GM04503 (cell line): ENCODE data around the gene ZNF892.
"Not testable (repeated sequence)": the region's sequence is repeated elsewhere in the genome, so short reads cannot be mapped to it uniquely, and the experiment has no call there.

Experiments
- DNase-seq: peaks from one replicate; pipeline ENCODE4 v3.0.0-alpha.2; 2012; ENCODE audit warnings: low read depth

Gene ZNF892

DNA sequence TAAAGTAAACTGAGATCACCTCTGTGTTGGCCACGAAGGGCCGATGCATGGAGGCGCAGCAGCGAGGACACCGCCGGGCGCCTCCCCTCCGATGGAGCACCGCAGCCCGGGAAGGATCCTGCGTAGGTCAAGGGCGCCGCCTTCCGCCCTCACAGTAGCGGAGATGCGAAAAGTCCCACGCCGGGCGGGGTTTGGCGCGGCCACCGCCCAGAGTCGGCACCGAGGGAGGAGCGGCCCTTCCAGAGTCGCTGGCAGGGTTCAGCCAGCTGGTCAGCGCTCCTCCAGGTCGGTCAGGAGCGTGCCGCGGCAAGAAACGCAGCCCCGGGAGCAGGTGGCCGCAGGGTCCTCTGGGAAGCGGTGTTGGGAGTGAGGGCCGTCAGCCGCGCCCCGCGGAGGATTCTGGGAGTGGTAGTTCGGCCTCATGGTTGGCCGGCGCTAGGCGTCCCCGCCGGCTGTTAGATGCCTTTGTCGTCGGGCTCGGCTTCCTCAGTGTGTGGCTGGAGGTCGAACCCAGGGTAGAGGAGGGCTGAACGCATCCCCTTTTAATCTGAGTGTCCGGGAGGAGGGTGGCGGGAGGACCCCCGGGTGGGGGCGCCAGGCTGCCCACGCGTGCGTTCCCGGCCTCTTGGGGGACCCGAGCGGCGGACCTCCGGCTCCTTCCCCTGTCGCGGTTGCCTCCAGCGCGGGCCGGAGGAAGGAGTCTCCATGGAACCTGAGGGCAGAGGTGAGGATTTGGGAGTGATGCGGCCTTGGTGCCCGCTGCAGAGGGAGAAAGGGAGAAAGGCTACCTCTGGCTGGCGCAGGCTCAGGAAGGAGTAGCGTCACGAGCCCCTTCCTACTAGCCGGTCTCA, at the start of gene ZNF892:
ZNF892 (plus strand) TSS at position 411 of the 851 bp plus-strand sequence; CDS start at position 706, 295 bp downstream.
- DNase-seq: peak; percentile 55

DNA sequence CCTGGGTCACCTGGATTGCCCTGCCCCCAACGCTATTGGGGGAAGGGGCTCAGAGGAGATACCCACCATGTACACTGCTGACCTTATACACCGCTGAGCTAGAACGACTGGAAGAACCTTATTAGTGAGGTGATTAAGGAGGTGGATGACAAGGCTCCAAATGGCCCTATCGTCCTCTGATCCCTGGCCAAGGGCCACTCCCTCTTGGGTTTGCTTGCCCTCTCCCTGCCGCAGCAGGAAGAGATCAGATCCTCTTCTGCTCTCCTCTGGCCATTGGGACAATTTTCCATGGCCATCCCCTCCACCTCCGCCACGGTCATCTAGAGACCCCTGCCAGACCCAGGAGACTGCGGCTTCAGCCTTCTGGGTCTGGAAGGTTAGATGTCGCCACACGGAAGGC, 48.9 kb upstream of the ZNF892 start:
- no peak for DNase-seq

DNA sequence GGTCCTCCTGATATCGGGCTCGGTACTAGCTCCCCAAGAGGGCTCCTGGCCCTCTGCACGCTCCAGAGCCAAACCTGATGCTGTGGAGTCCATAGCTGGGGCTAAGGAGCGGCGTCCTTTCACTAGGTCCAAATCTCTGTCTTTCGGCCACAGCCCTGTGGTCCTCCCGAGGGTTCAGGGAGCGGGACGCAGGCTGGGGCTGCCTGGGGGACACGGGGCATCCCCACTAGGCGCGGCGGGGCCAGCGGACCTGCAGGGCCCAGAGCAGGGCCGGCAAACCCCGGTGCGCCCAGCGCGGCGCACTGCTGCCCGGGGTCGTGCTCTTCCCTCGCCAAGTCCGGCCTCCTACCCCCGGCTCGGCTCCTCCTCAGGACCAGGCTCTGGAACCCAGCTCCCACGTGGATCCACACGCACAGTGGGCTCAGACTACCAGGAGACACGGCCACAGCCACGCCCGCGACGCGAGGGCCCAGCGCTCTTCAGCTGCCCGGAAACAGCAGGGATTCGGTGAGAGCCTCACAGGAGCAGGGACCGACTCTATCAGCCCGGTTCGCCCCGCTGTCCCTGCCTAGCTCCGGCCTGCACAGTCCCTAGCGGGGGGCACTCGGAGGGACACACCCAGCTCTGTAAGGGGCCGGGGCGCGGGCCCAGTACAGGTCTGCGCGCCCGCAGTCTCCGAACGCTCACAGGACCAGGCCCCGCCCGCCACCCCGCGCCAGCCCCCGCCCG, 48.3 kb upstream of the ZNF892 start:
- no peak for DNase-seq

DNA sequence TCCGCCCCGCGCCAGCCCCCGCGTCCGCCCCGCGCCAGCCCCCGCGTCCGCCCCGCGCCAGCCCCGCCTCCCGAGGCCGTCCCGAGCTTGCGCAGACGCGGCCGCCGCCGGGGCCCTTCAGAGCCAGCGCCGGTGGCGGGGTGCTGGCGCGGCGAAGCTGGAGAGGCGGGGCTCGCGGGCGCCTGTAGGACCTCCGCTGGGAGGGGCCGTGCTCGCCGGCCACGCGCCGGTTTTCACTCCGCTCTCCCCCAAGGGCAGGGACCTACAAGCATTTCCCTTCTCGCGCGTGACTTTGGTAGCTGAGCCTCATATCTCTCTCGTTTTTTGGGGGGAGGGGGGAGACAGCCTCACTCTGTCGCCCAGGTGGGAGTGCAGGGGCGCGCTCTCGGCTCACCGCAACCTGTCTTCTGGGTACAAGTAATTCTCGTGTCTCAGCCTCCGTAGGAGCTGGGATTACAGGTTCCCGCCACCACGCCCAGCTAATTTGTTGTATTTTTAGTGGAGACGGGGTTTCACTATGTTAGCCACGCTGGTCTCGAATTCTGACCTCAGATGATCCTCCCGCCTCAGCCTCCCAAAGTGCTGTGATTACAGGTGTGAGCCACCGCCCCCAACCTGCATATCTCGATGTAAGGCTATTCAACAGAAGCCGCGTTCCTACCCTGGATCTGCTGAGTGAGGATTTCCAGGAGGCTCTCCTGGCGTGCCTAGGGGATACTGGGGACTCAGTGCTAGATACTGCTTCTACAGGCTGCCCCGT, 47.5 kb upstream of the ZNF892 start, which contains the start of gene ZNF514:
ZNF514 (minus strand) TSS at position 159 of the 760 bp plus-strand sequence. CDS start 6,595 bp downstream, outside the sequence.
- peak; percentile 14 for DNase-seq

DNA sequence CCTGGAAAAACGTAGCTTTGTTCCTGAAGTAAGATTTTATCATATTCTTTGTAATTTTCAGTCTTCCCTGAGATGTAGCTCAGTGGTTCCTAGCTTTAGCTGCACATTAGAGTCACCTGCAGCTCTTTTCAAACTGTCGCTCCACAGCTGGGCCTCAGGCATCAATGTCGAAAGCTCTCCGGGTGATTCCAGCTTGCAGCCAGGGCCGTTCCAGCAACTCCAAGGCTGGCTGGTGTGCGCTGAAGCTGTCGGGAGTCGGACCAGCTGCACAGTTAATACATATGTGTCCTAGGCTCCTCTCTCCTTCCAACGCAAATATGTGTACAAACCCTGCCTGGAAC, 42.3 kb upstream of the ZNF892 start:
- no peak for DNase-seq

DNA sequence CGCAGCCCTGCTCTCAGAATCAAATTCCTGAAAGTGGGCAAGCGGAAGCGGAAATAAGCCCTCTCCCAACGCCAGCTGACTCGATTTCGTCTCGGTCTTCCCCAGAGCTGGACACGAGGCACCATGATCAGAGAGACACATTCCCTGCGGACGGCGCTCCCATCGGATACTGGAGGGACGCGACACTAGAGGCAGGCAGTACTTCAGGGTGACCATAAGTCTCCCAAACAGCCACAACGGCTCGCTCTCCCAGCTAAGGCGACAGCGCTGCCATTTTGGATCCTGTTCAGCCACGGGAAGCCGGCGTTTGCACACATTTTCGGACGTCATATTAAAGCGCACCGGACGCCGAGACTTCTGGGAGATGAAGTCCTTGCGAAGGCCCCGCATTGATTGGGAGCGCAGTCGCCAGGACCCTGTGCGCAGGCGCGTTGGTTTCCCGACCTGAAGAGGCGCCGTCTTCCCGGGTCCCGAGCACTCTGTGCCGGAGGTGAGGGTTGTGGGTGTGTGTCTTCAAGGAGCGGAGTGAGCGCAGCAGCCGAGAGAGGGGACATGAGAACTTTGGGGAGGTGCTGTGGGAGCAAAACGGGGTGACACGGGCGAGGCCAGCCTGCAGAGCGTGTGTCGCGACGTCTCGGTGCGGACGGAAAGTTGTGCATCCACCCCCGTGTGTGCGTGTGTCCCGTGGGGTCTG, 41.8 kb upstream of the ZNF892 start, which contains the start of gene ZNF2:
ZNF2 (plus strand) TSS at position 439 of the 694 bp plus-strand sequence. CDS start 10,418 bp downstream, outside the sequence.
- peak; percentile 82 for DNase-seq

DNA sequence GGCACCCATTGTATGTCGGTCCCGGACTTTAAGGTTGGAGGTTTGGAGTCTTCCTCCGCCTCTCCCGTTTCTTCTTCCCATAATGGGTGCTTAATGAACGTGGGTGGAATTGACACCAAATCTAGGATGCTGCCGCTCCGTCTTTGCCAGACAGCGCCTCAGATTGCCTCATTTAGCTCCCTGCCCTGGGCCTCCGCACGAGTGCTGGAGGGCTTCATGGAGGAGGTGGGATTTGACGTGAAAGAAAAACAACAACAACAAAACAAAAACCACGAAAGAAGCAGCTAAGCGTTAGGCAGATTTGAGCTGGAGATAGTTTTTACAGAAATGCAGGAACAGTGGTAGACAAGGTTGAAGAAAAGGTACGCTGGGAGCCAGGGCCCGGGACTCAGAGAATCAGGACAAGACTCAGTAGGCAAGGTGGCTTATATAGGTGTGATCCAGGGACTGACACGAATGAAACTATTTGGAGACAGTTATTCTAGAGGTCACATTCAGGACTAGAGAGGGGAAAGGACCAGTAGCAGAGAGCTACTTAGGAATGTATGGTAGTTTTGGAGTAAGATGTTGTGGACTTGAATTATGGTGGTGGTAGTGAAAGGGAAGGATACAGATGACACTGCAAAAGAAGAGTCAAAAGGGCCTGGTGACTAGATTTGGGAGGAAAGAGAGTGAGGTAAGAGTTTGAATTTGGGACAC, 41.1 kb upstream of the ZNF892 start:
- no peak for DNase-seq

DNA sequence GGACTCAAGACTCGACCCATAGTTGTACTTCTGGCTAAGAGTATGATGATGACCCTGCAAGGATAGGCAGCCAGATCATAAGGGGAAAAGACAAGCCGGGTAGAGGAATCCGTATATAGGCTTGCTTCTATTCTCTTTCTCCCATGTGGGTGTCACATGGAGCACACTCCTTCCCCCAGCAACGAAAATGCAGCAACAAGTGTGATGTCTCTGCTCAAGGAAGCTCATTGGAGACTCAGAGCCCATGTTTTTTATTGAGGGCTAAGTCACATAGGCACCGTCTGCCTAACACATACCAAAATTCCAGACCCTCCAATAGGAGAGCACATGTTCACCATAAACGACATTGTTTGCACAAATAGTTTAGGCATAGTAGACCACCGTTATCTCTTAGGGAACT, 35.4 kb upstream of the ZNF892 start:
- no peak for DNase-seq

DNA sequence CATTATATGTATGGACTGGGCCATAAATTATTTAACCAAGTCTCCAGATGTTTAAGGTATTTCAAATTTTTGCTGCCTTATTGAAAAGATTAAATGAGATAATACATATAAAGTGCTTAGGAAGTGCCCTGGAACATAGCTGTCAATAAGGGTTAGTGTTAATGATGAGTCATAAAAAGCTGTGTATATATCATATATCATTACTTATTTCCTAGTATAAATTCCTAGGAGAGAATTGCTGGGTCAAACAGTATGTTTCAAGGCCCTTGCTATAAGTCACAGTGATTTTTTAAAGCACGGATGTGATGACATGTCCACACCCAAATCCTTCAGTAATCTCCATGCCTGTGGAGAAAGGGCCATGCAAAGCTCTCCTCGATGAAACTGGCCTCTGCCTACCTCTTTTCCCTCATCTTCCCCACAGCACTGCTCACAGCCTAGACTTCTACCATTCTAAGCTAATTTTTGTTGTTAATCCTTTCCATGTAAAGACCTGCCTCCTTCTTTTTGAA, 33.2 kb upstream of the ZNF892 start:
- DNase-seq: no peak

DNA sequence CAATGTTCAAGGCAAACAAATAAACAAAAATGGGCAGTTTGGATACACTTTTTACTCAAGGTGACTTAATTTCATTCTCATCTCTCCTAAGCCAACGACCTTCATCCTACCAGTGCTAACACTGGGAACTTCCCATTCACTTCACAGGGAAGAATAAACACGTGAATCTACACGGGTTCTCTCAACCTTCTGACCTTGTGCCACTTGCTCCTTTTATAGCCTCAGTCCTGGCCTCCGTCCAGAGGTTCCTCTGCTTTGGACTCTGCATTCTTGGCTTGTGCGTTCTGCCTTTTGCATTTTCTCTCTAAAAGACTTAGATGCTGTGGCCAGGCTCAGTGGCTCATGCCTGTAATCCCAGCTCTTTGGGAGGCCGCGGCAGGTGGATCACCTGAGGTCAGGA, 27.9 kb upstream of the ZNF892 start:
- DNase-seq: no peak

DNA sequence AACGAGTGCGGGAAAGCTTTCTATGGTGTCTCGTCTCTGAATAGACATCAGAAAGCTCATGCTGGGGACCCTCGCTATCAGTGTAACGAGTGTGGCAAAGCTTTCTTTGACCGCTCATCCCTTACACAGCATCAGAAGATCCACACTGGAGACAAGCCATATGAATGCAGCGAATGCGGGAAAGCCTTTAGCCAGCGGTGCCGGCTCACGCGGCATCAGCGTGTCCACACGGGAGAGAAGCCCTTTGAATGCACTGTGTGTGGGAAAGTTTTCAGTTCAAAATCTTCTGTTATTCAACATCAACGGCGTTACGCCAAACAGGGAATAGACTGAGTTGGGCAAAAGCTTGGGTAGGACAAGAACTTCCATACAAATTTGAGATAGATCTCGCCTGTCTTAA, 25.5 kb upstream of the ZNF892 start:
- no peak for DNase-seq

DNA sequence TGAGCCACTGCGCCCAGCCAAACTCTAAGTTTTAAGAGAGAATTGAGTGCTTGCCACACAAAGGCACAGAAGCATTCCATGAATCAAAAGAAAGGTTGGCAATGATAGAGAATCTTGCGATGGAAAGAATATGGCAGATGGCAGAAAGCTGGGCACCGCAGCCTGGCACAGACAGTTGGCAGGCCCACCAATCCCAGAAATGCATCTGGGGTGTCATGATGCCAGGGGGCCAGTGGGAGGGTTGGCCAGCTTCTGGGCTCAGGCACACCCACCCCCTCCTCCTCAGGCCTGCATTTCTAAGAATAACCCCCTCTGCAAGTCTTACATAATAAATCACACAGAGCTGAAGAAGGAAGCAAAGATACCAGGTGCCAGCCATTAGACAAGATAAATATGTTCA, 22.1 kb upstream of the ZNF892 start:
- DNase-seq: no peak

DNA sequence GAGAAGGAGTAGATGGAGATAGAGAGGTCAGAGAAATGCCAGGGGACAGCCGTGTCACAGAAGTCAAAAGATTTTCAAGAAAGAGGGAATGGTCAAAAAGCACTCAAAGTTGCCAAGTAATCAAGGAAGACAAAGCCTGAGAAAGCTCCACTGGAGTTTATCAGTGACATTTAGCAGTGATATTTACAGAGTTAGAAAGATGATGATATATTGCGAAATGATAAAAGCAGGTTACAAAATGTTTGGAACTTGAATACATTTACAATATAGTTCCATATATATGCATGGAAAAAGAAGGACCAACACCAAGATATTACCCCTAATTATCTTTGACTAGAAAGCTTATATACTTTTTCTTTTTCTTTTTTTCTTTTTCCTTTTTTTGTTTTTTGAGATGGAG, 21.3 kb upstream of the ZNF892 start:
- DNase-seq: no peak

DNA sequence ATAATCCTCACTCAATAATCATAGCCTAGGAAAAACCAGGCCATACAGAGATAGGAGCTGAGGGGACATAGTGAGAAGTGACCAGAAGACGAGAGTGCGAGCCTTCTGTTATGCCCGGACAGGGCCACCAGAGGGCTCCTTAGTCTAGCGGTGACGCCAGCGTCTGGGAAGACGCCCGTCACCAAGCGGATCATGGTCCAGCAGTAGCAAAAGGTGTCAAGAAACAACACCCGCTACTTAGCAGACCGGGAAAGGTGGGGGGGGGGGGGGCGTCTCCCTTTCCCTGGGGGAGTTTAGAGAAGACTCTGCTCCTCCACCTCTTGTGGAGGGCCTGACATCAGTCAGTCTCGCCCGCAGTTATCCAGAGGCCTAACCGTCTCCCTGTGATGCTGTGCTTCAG, 14.4 kb upstream of the ZNF892 start:
- not testable (repeated sequence) for DNase-seq

DNA sequence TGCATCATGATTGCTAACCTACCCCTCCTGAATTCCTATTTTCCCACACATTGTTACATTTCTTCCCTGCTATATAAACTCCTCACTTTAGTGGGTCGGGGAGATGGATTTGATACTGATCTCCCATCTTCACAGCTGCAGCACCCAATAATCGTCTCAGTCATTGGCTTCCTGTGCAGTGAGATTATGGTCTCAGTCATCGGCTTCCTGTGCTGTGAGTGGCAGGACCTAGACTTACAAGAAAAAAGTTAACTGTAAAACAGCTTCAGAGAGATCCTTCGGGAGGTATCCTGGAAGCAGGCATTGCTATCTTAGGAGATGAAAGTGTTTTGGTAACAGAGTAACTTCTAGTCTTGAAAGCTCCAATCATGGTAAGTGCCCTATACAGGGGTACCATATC, 3.4 kb upstream of the ZNF892 start:
- no peak for DNase-seq

DNA sequence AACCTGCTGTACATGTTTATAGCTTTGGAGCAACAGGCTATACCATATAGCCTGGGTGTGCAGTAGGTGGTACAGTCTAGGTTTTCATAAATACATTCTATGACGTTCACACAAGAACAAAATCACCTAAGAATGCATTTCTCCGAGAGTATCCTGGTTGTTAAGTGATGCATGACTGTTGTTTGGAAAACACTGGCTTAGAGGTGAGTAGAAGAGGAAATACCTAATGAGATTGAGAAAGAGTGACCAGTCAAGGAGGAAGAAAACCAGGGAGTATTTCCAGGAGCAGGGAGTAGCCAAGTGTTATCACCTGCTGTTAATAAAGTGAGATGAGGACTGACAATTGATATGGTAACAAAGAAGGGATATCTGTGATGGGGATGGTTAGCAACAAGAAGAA, 2.9 kb upstream of the ZNF892 start:
- no peak for DNase-seq

DNA sequence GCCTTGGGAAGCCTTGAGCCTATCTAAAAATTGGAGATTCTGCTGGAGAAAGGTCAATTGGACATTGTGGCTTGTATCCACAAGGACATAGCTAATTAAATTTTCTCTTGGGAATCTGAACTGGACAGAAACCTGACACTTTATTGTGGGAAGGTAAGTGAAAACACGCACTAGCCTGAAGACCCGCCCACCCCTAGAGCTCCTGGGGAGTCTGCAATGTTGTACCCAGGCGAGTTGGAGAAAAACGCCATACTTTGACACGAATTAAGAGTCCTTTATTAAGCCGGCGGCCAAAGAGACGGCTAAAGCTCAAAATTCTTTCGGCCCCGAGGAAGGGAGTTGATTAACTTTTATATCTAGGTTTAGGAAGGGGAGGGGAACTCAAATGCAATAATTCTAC, 1.2 kb upstream of the ZNF892 start:
- DNase-seq: no peak

DNA sequence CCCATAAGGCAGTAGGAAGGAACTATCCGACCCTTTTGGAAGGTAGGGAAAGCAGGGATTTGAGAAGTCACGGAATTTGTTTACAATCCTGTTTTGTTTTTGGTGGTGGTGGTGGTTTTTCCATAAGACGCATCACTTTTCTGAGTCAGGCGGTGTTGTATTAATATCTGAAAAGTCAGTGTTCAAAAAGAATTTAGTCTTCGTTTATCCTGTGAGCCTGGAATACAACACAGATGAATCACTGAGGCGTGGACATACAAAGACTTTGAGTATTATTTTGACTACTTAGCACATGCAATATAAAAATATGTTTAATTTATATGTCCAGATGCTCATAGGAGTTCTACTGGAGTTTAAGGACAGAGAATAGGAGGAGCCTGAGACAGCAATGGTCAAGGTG, 785 bp downstream of the ZNF892 start:
- no peak for DNase-seq

DNA sequence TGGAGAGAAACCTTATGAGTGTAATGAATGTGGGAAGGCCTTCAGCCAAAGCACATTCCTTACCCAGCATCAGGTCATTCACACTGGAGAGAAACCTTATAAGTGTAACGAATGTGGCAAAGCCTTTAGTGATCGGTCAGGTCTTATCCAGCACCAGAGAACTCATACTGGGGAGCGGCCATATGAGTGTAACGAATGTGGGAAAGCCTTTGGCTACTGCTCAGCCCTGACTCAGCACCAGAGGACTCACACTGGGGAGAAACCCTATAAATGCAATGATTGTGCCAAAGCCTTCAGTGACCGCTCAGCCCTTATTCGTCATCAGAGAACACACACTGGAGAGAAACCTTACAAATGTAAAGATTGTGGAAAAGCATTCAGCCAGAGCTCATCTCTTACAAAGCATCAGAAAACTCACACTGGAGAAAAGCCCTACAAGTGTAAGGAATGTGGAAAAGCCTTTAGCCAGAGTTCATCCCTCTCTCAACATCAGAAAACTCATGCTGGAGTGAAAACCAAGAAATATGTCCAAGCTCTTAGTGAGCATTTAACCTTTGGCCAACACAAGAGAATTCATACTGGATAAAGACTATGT, 7.8 kb downstream of the ZNF892 start:
- no peak for DNase-seq

DNA sequence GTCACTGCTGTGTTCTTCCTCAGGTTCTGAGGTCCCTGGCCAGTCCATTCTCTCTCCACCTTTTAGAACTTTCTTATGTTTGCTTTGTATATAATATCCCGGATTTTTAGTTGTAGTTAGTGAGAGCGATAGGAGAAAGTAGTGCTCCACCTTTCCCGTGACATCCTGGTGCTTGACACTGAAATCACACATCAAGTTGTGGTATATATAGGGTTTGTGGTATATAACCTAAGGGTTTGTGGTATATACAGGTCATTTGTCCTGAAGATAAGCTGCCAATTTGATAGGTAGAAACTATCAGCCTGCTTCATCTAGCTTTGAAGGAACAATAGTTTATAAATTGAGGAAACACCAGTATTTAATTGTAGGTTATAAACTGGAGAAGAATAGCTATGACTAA, 13.1 kb downstream of the ZNF892 start:
- no peak for DNase-seq

DNA sequence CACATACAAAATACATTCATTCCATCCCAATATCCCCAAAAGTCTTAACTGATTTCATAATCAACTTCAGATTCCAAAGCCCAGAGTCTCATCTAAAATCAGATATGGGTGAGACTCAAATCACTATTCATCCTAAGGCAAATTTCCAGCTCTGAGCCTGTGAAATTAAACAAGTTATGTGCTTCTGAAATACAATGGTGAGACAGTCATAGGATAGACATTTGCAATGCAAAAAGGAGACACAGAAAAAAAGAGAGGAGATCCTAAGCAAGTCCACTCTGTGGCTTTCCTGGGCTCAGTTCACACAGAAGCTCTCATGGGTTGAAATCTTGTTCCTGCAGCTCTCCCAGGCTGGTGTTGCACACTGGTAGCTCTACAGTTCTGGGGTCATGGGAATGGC, 18.3 kb downstream of the ZNF892 start:
- peak; percentile 42 for DNase-seq
